Adrenal gland (tissue), 12 donors: ENCODE measurements around the gene CYP1A2. TPM values are rescaled to one million over a fixed set of nuclear protein-coding genes. Genes with fewer than 3 reads are reported as not detected.
A peak's percentile ranks its signal among the peaks of the same experiment; 100 is the strongest.

Source experiments
- DNase-seq, 7 donors: peaks; one replicate each; pipeline ENCODE4 v3.0.0-alpha.2; 2019 to 2020
- H3K27ac ChIP-seq, 5 donors: fragments of 200-600 bp; sonication (generic) in 4 of 5; 1 replicate in 3 of 5; 2 replicates in 2 of 5; pipeline versions ENCODE4 v1.5.1 to v1.8.0; 2016 to 2020; ENCODE audit warnings: mild to moderate bottlenecking in 1 of 5
- H3K27me3 ChIP-seq: fragments of 200-600 bp; 2 replicates; pipeline ENCODE4 v1.8.0; 2021
- H3K36me3 ChIP-seq, 2 donors: fragments of 200-600 bp; replicated peaks in 1 of 2; 1 replicate in 1 of 2; 2 replicates in 1 of 2; pipeline versions ENCODE4 v1.5.1 to v1.8.0; 2018 to 2022
- H3K4me1 ChIP-seq, 2 donors: fragments of 200-600 bp; replicated peaks in 1 of 2; 1 replicate in 1 of 2; 2 replicates in 1 of 2; pipeline versions ENCODE4 v1.5.1 to v1.8.0; 2018 to 2021
- H3K4me3 ChIP-seq, 4 donors: fragments of 200-600 bp; sonication (generic) in 3 of 4; one replicate each; pipeline ENCODE4 v1.5.1; 2016 to 2018
- H3K9me3 ChIP-seq, 3 donors: fragments of 200-600 bp; sonication (generic) in 1 of 3; replicated peaks in 1 of 3; 1 replicate in 2 of 3; 2 replicates in 1 of 3; pipeline versions ENCODE4 v1.5.1 to v1.8.0; 2016 to 2021
- POLR2A ChIP-seq, 2 donors: fragments of 450-650 bp; IDR thresholded peaks; one replicate each; pipeline ENCODE4 v1.6.1; 2017; ENCODE audit warnings: antibody characterized with exemption in 2 of 2, mild to moderate bottlenecking in 2 of 2, moderate library complexity in 1 of 2
- WGBS, 4 donors: extraction: QIAGEN DNeasy Blood & Tissue Kit in 2 of 4; methylation state at CpG; one replicate each; pipeline versions ENCODE4 v1.1.5 to v1.1.7; 2013 to 2017; 5-methylcytosine and 5-hydroxymethylcytosine counted together
- intact Hi-C, 2 donors: fragments of 100-400 bp; cut with DNase I; formaldehyde crosslinking; loops; one replicate each; pipeline versions ENCODE4 v1.14.1 to v1.15.0; 2022 to 2023
- polyA plus RNA-seq, 3 donors: library from polyadenylated mRNA; stranded (reverse); fragments of 200-250 nt in 2 of 3; fragments of 350-450 nt in 1 of 3; fragmentation: Illumina TruSeq in 1 of 3; extraction: RNeasy Lipid Tissue Mini Kit (QIAGEN cat#74804) in 1 of 3; gene quantifications; one replicate each; pipeline ENCODE4 v1.2.3, GENCODE V29; 2013 to 2014
- total RNA-seq, 9 donors: library from RNA; depleted of rRNA in 4 of 9; stranded (reverse); fragments of >200 nt in 4 of 9; fragments of 120-200 nt in 1 of 9; fragmentation: NEBNext Ultra II Directional in 1 of 9; extraction: Animal tissue kit (Norgen Biotek cat#: 25700) in 1 of 9; gene quantifications; one replicate each; pipeline versions ENCODE4 v1.1.0 to v1.2.4, GENCODE V29; 2013 to 2023
- TF ChIP-seq, protein P1 (sequence below), 6 experiments: fragments of 450-650 bp in 4 of 6; fragments of 200-600 bp in 2 of 6; sonication (generic) in 1 of 6; IDR thresholded peaks; 1 replicate in 5 of 6; 2 replicates in 1 of 6; pipeline versions ENCODE4 v1.5.1 to v1.8.0; 2016 to 2021; ENCODE audit warnings: antibody characterized with exemption in 6 of 6, mild to moderate bottlenecking in 2 of 6, moderate library complexity in 1 of 6
- donor health status: healthy with polysubstance abuse.
- donor health status: Bipolar disorder and iron deficiency.
- donor health status: DM: yes; HTN: yes; CAD: no.
- donor health status: DM: no; HTN: no; CAD: no.
- donor health status: DM: no; HTN: no; CAD: no.
- donor health status: DM: yes; HTN: yes; CAD: no.

Gene CYP1A2
- total and polyA plus RNA-seq, 12 donors = not detected

DNA sequence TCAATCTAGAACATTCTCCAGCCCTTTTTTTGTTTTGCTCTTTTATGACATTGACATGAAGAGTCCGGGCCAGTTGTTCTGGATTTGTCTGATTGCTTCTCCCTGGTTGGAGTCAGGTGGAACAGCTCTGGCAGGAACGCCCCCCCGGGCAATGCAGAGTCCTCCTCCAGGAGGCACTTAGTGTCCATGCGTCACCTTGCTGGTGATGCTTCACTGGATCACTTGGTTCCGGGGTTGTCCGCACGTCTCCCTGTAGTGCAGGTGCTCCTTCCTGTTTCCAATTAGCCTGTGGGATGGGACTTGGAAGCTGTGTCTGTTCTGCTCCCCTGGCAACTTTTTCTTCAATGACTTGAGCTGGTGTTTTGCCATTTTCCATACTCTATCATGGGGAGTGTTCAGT lies 43.0 kb downstream of the CYP1A2 start:
- intact Hi-C loops = no loop called here
- Histone ChIP-seq H3K27me3 (no peaks in the 10 kb centered on the region), H3K27ac (peak overlapping the region in 1 of 5 donors; percentile 5), H3K4me3 (no peak overlapping the region), H3K36me3 (no peaks in the 10 kb centered on the region), H3K4me1 (peaks cover 21 to 70% of the 10 kb centered on the region in 2 donors), H3K9me3 (no peaks in the 10 kb centered on the region)
- WGBS, 4 donors = 82 to 92% (median 86%) methylated on average over 4 to 7 of the region's 7 CpGs
- peak in 1 of 7 donors; percentile 88 for DNase-seq
- no peak for TF ChIP-seq POLR2A (IDR thresholded peaks at IDR 0.05)
- TF ChIP-seq, protein P1, sequence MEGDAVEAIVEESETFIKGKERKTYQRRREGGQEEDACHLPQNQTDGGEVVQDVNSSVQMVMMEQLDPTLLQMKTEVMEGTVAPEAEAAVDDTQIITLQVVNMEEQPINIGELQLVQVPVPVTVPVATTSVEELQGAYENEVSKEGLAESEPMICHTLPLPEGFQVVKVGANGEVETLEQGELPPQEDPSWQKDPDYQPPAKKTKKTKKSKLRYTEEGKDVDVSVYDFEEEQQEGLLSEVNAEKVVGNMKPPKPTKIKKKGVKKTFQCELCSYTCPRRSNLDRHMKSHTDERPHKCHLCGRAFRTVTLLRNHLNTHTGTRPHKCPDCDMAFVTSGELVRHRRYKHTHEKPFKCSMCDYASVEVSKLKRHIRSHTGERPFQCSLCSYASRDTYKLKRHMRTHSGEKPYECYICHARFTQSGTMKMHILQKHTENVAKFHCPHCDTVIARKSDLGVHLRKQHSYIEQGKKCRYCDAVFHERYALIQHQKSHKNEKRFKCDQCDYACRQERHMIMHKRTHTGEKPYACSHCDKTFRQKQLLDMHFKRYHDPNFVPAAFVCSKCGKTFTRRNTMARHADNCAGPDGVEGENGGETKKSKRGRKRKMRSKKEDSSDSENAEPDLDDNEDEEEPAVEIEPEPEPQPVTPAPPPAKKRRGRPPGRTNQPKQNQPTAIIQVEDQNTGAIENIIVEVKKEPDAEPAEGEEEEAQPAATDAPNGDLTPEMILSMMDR (IDR thresholded peaks at IDR 0.05) = no peak

DNA sequence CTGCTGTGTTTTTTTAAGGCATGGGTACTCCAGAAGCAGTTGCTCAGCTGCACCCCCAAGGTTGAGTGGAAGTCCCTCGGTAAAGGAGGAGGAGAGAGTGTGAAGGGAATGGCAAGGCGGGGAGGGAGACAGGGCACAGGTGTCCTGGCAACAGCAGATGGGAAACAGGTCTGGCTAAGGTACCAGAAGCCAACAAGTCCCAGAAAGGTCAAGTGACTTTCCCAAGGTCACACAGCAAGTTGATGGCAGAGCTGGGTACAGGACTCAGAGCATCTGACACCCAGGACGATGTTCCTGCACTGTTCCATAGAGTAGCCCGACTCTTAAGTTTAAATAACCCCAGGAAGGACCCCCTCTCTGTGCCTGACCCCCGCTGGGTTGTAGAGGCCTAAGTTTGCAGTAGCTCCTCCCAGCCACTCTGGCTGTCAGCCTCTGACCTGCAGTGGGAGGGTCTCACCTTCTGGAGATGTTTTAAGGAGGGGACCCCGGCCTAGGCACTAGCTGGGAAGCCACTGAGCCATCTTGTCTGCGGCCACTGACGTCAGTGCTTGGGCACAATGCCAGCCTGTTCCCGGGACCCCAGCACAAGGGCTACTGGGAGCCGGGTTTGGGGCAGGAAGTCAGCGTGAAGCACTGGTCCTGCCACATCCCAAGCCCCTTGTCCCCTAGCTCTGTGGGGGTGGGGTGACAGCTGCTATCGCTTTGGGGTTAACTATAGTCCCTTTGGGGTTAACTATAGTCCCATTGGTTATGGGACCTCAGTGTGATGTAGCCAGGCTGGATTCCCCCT lies 43.8 kb downstream of the CYP1A2 start:
- WGBS, 4 donors = 59 to 68% (median 65%) methylated on average over 10 to 12 of the region's 12 CpGs
- intact Hi-C loops = no loop called here
- Histone ChIP-seq H3K36me3 (no peaks in the 10 kb centered on the region), H3K27ac (no peak overlapping the region), H3K9me3 (no peaks in the 10 kb centered on the region), H3K27me3 (no peaks in the 10 kb centered on the region), H3K4me1 (peaks cover 20 to 63% of the 10 kb centered on the region in 2 donors), H3K4me3 (no peak overlapping the region)
- TF ChIP-seq POLR2A (IDR thresholded peaks at IDR 0.05) = no peak
- TF ChIP-seq, protein P1 (IDR thresholded peaks at IDR 0.05) = no peak
- DNase-seq = no peak

DNA sequence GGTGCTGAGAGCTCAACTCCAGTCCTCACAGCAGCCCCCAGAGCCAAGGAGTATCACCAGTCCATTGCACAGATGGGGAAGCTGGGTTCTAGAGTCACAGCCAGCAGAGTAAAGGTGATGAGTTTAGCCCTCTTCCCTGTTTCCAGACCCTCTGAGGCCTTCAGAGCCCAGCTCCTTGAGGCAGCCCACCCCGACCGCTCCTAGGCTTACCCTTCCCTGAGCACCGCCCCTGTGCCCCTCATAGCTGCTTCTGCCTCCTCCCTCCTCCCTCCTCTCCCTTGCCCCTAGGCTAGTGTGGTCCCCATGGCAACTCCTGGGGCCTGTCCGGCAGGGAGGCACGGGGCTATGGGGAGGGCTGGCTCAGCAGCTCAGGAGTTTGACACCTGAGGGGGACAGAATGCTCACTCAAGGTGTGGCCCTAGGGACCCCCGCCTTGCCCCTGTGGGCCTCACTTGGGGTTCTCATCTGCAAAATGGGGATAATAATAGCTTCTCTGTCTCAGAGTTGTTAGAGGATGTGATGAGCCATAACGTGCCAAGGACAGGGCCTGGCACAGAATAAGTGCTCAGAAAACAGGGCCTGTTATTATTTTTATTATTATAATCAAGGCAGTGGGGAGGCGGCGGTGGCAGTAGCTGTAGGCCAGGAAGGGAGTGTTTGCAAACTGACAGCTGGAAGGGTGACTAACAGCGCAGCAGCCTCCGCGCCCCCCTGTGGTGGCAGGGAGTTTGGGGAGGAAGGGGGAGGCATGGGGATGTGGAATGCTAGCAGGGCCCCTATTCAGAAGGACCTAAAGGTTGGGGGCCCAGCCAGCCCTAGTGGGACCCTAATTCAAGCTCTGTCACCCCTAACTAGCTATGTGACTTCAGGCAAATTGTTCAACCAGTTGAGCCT lies 44.7 kb downstream of the CYP1A2 start:
- Histone ChIP-seq H3K27me3 (no peaks in the 10 kb centered on the region), H3K27ac (no peak overlapping the region), H3K9me3 (no peaks in the 10 kb centered on the region), H3K4me1 (peaks cover 20 to 53% of the 10 kb centered on the region in 2 donors), H3K36me3 (no peaks in the 10 kb centered on the region), H3K4me3 (no peak overlapping the region)
- intact Hi-C loops = no loop called here
- DNase-seq = no peak
- no peak for TF ChIP-seq POLR2A (IDR thresholded peaks at IDR 0.05)
- WGBS, 4 donors = 69 to 73% (median 72%) methylated on average over 10 to 12 of the region's 12 CpGs

DNA sequence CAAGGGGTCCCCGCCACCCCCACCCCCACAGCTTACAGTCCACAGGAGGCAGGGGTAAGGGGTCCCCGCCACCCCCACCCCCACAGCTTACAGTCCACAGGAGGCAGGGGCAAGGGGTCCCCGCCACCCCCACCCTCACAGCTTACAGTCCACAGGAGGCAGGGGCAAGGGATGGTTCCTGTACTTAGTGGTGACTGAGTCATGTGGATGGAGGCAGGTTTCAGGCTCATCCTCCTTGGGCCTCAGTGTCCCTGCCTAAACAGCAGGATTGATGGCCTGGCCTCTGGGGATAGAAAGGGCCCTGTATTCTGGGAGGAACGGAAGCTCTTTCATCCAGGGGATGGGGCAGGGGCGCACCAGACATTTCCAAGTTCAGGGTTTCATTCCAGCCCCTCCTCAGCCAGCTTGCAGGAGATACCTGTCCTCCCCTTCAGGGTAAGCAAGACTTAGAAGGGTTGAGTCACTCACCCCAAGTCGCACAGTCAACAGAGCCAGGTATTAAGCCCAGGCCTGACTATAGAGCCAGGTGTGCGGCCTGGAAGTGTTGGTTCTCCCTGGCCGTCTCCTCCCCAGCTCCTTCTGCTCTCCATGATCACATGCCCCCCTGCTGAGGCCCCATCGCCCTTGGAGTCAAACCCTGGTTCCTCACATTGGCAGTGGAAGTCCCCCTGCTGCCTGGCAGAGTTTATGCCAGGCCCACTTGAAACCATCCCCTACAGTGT lies 45.8 kb downstream of the CYP1A2 start:
- Histone ChIP-seq H3K27ac (no peak overlapping the region), H3K4me1 (peaks cover 19 to 43% of the 10 kb centered on the region in 2 donors)

More for the DNA sequence above, 45.8 kb downstream of the CYP1A2 start:
- intact Hi-C loops = no loop called here
- H3K4me3 ChIP-seq = no peak overlapping the region
- no peaks in the 10 kb centered on the region for H3K27me3 ChIP-seq
- WGBS, 4 donors = 76 to 92% (median 90%) methylated on average over 2 to 7 of the region's 9 CpGs
- H3K9me3 ChIP-seq = no peaks in the 10 kb centered on the region
- DNase-seq = no peak
- no peak for TF ChIP-seq POLR2A (IDR thresholded peaks at IDR 0.05)
- TF ChIP-seq, protein P1 (IDR thresholded peaks at IDR 0.05) = no peak
- peaks cover 0 to 4% of the 10 kb centered on the region in 2 donors for H3K36me3 ChIP-seq
